Naive thymus-derived CD8-positive, alpha-beta T cell (primary cell): ENCODE data around the gene ATXN7L1. TPM values are rescaled to one million over a fixed set of nuclear protein-coding genes. Genes with fewer than 3 reads are reported as not detected.

Source experiments
- polyA plus RNA-seq, 3 donors: library from polyadenylated mRNA; unstranded; fragments of 300-500 nt; fragmentation: Illumina TruSeq; gene quantifications; one replicate each; pipeline ENCODE4 v1.2.3, GENCODE V29; 2021
- total RNA-seq, 8 experiments: library from RNA in 2 of 8; stranded (reverse) in 2 of 8; gene quantifications; one replicate each; pipeline ENCODE4 v1.2.3 and lab custom pipeline; 2021 to 2026

ATXN7L1 gene
- total and polyA plus RNA-seq, 5 experiments from 2014 or later: 6.7 to 35.1 (median 12.7) TPM

Other genes starting within 250 kb of the ATXN7L1 start
- 1 to 10 TPM; 5.8 to 6.0 TPM for gene CDHR3, start 86.7 kb upstream of the ATXN7L1 start, total RNA-seq
- gene CDHR3, start 86.7 kb upstream of the ATXN7L1 start, polyA plus RNA-seq: 1 to 10 TPM in 2 of 3 donors, under 1 TPM in 1; 0.63 to 2.0 (median 1.4) TPM
- gene SYPL1, start 235.7 kb upstream of the ATXN7L1 start, total RNA-seq: 10 to 100 TPM; 56.8 to 58.4 TPM
- gene SYPL1, start 235.7 kb upstream of the ATXN7L1 start, polyA plus RNA-seq: 10 to 100 TPM; 67.5 to 78.4 (median 68.8) TPM